Measurements from ENCODE around the gene DCAF6. TPM values are rescaled to one million over a fixed set of nuclear protein-coding genes. Genes with fewer than 3 reads are reported as not detected.

DCAF6 gene
- total and polyA plus RNA-seq, 12 donors, result 49.0 to 226 (median 197) TPM

GRCh38 chr1:167947733-167948132 lies 11.2 kb downstream of the DCAF6 start:
- peaks cover 0 to 4% (median 0%) of the 10 kb centered on the region in 11 donors for H3K9me3 ChIP-seq
- no peak overlapping the region for H3K4me3 ChIP-seq
- H3K36me3 ChIP-seq, result peaks cover 0 to 29% (median 5%) of the 10 kb centered on the region in 9 donors
- peaks cover 0 to 47% (median 18%) of the 10 kb centered on the region in 9 donors for H3K4me1 ChIP-seq
- intact Hi-C loops (cut with DNase I), result no loop called here
- no peak overlapping the region for H3K27ac ChIP-seq
- DNase-seq, result no peak
- 86 to 89% methylated on average over 2 of the region's 2 CpGs for WGBS, 2 donors
- H3K27me3 ChIP-seq, result no peaks in the 10 kb centered on the region
- TF ChIP-seq CTCF (IDR thresholded peaks at IDR 0.05), result no peak
- no peak for ATAC-seq

- intact Hi-C loops (cut with DNase I), result no loop called here
- peaks cover 0 to 47% (median 18%) of the 10 kb centered on the region in 9 donors for H3K4me1 ChIP-seq
- H3K9me3 ChIP-seq, result peaks cover 0 to 3% (median 0%) of the 10 kb centered on the region in 11 donors
- no peak for TF ChIP-seq CTCF (IDR thresholded peaks at IDR 0.05)
- ATAC-seq (no peak), DNase-seq (no peak)
- no peaks in the 10 kb centered on the region for H3K27me3 ChIP-seq
- H3K36me3 ChIP-seq, result peaks cover 0 to 44% (median 16%) of the 10 kb centered on the region in 9 donors
- H3K27ac ChIP-seq, result no peak overlapping the region
- H3K4me3 ChIP-seq, result no peak overlapping the region
- whole genome bisulfite sequencing, 2 donors, result 88 to 89% methylated on average over 3 of the region's 3 CpGs
These were observed 13.3 kb downstream of the DCAF6 start for GRCh38 chr1:167949785-167950184.

GRCh38 chr1:167950569-167950968 lies 14.1 kb downstream of the DCAF6 start:
- Histone ChIP-seq H3K9me3 (no peaks in the 10 kb centered on the region), H3K27ac (no peak overlapping the region), H3K4me3 (no peak overlapping the region), H3K27me3 (no peaks in the 10 kb centered on the region), H3K36me3 (peaks cover 0 to 52% (median 16%) of the 10 kb centered on the region in 9 donors), H3K4me1 (peaks cover 0 to 47% (median 18%) of the 10 kb centered on the region in 9 donors)
- ATAC-seq, result no peak
- 64 to 87% methylated on average over 1 of the region's 1 CpG for WGBS, 2 donors
- DNase-seq, result no peak
- no peak for TF ChIP-seq CTCF (IDR thresholded peaks at IDR 0.05)
- intact Hi-C loops (cut with DNase I), result no loop called here

GRCh38 chr1:167955915-167956314 lies 19.4 kb downstream of the DCAF6 start:
- H3K9me3 ChIP-seq, result no peaks in the 10 kb centered on the region
- no peak for DNase-seq
- H3K4me1 ChIP-seq, result peaks cover 0 to 18% (median 3%) of the 10 kb centered on the region in 9 donors
- intact Hi-C loops (cut with DNase I), result no loop called here
- H3K27me3 ChIP-seq, result no peaks in the 10 kb centered on the region
- no peak for ATAC-seq
- TF ChIP-seq CTCF (IDR thresholded peaks at IDR 0.05), result no peak
- no peak overlapping the region for H3K4me3 ChIP-seq
- peaks cover 0 to 50% (median 16%) of the 10 kb centered on the region in 9 donors for H3K36me3 ChIP-seq
- 96 to 98% methylated on average over 2 of the region's 2 CpGs for WGBS, 2 donors
- no peak overlapping the region for H3K27ac ChIP-seq

All from heart right ventricle (tissue), 16 donors.